ENCODE measurements around the gene MPP7.

Gene MPP7

DNA sequence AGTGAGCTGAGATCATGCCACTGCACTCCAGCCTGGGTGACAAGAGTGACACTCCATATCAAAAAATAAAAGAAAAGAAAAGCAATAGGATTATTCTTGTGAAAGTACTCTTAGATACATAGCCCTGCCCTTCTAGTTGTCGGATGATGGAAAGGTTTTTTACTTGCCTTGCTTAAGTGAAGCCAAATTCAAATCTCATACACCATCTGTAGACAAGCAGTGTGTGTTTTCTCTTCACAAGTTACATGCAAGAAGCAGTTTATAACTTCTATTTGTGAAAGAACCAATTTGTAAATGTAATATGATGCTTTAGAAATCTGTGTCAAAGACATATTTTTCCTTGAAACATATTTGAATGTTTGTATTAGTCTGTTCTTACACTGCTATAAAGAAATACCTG is 15.8 kb upstream of the MPP7 start:
- DNase-seq (ENCODE audit: low read depth) = no peak
- no peak overlapping the region for H3K4me3 ChIP-seq (ENCODE audit: low read depth, low read length)
- TF ChIP-seq CTCF (IDR thresholded peaks at IDR 0.05; ENCODE audit: low read depth, low read length, missing control alignments) = no peak

GRCh38 chr10:28317760-28318159 is 14.9 kb upstream of the MPP7 start:
- DNase-seq (ENCODE audit: low read depth) = no peak
- no peak overlapping the region for H3K4me3 ChIP-seq (ENCODE audit: low read depth, low read length)
- TF ChIP-seq CTCF (IDR thresholded peaks at IDR 0.05; ENCODE audit: low read depth, low read length, missing control alignments) = no peak

GRCh38 chr10:28316696-28317095 is 13.8 kb upstream of the MPP7 start:
- no peak for TF ChIP-seq CTCF (IDR thresholded peaks at IDR 0.05; ENCODE audit: low read depth, low read length, missing control alignments)
- no peak for DNase-seq (ENCODE audit: low read depth)
- no peak overlapping the region for H3K4me3 ChIP-seq (ENCODE audit: low read depth, low read length)

GRCh38 chr10:28315140-28315539 is 12.3 kb upstream of the MPP7 start:
- no peak overlapping the region for H3K4me3 ChIP-seq (ENCODE audit: low read depth, low read length)
- DNase-seq (ENCODE audit: low read depth) = no peak
- TF ChIP-seq CTCF (IDR thresholded peaks at IDR 0.05; ENCODE audit: low read depth, low read length, missing control alignments) = no peak

DNA sequence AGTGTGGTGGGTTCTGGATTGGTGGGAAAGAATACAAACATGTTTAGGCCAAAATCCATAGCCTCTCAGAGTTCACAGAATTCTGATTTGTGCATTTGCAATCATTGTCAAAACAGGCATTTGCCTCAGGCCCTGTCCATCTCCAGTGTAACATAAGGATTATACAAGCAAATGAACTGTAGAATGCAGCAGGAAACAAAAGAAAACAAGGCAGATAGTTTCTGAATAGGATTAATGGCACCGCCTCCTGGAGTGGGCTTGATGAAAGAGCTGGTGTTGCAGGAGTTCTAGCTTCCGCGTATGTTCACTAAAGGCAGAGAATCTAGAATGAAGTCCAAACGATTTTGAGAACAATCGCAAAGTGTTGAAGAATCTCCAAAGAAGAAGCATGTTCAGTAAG is 11.3 kb upstream of the MPP7 start:
- no peak for TF ChIP-seq CTCF (IDR thresholded peaks at IDR 0.05; ENCODE audit: low read depth, low read length, missing control alignments)
- DNase-seq (ENCODE audit: low read depth) = no peak
- H3K4me3 ChIP-seq (ENCODE audit: low read depth, low read length) = no peak overlapping the region

DNA sequence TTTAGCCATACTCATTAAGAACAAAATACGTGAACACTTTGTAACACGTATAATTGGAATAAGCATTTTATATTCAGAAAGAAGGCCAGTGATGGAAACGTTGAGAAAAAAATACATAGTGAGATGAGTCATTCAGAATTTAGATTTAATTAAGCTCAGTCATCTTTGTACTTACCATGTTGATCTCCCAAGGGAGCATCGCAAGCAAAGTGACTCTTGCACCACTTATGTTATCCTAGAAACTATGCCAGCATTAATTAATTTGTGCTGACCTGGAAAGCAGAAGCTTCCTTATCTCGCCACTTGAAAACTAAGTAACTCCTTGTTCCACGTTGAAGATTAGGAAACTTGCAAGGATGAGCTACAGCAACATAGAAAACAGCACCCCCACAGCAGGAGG is 9.7 kb upstream of the MPP7 start:
- TF ChIP-seq CTCF (IDR thresholded peaks at IDR 0.05; ENCODE audit: low read depth, low read length, missing control alignments) = no peak
- no peak overlapping the region for H3K4me3 ChIP-seq (ENCODE audit: low read depth, low read length)
- DNase-seq (ENCODE audit: low read depth) = no peak

DNA sequence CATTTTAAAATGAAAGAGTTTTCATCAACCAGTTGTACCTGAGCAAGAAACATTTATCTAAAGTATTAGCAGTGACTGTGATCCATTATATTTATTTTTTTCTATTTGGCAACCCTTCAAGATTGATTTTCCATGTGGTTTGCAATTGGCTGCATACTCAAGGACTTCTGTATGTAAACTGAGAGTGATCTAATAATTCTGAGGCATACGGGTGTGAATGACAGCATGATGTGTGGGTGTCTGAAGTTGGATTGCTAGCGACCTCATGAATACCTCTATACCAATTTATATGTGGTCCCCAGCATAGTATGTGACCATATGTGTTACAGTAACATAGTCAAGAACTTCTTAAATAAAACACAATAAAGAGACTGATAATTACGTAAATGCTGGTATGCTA is 8.2 kb upstream of the MPP7 start:
- TF ChIP-seq CTCF (IDR thresholded peaks at IDR 0.05; ENCODE audit: low read depth, low read length, missing control alignments) = no peak
- no peak overlapping the region for H3K4me3 ChIP-seq (ENCODE audit: low read depth, low read length)
- DNase-seq (ENCODE audit: low read depth) = no peak

Data from GM12864 (cell line).